HG03565 (cell line): ENCODE measurements around the gene REG3G.

ENCODE experiments used
- ATAC-seq: cut with Tn5 transposase; IDR thresholded peaks from one replicate; pipeline ENCODE4 v1.9.1; 2021; ENCODE audit warnings: mild to moderate bottlenecking, moderate library complexity; ENCODE audit not compliant: unreplicated experiment

REG3G gene

GRCh38 chr2:79025421-79025820 is at the start of gene REG3G:
REG3G (plus strand) TSS chr2:79025702; CDS start chr2:79026094, 392 bp downstream.
- no peak for ATAC-seq

GRCh38 chr2:78977661-78978145 is 47.8 kb upstream of the REG3G start:
- peak; percentile 94 for ATAC-seq

- no peak for ATAC-seq
Measured at GRCh38 chr2:78978340-78978739, 47.2 kb upstream of the REG3G start.

- ATAC-seq = peak; percentile 23
Measured at GRCh38 chr2:78979380-78980151, 45.9 kb upstream of the REG3G start.

- ATAC-seq = no peak
Measured at GRCh38 chr2:78980152-78980465, 45.4 kb upstream of the REG3G start.

GRCh38 chr2:78980871-78981270 is 44.6 kb upstream of the REG3G start:
- ATAC-seq = no peak

GRCh38 chr2:78982638-78983330 is 42.7 kb upstream of the REG3G start:
- no peak for ATAC-seq

GRCh38 chr2:78984386-78984785 is 41.1 kb upstream of the REG3G start:
- ATAC-seq = no peak

GRCh38 chr2:78985558-78985957 is 39.9 kb upstream of the REG3G start:
- ATAC-seq = no peak

GRCh38 chr2:78989051-78989450 is 36.5 kb upstream of the REG3G start:
- ATAC-seq = no peak

GRCh38 chr2:78992451-78992806 is 33.1 kb upstream of the REG3G start:
- no peak for ATAC-seq

GRCh38 chr2:78992807-78993517 is 32.5 kb upstream of the REG3G start:
- ATAC-seq = no peak

GRCh38 chr2:78993518-78994148 is 31.9 kb upstream of the REG3G start:
- ATAC-seq = no peak

- ATAC-seq = no peak
Measured at GRCh38 chr2:78994789-78995188, 30.7 kb upstream of the REG3G start.

- ATAC-seq = no peak
Measured at GRCh38 chr2:78999406-78999805, 26.1 kb upstream of the REG3G start.

GRCh38 chr2:79000008-79000576 is 25.4 kb upstream of the REG3G start:
- no peak for ATAC-seq

- ATAC-seq = no peak
Measured at GRCh38 chr2:79001285-79001684, 24.2 kb upstream of the REG3G start.

- ATAC-seq = no peak
Measured at GRCh38 chr2:79004680-79005079, 20.8 kb upstream of the REG3G start.

- ATAC-seq = no peak
Measured at GRCh38 chr2:79005216-79005615, 20.3 kb upstream of the REG3G start.

- ATAC-seq = no peak
Measured at GRCh38 chr2:79009388-79009787, 16.1 kb upstream of the REG3G start.

- ATAC-seq = no peak
Measured at GRCh38 chr2:79011496-79011895, 14.0 kb upstream of the REG3G start.
